NCI-H2196 (cell line): ENCODE data around the gene SLC38A8.

Source experiments
- DNase-seq: peaks from one replicate; lab custom pipeline; 2025; ENCODE audit not compliant: unreplicated experiment; lab: John Stamatoyannopoulos, UW

Gene SLC38A8

GRCh38 chr16:84033251-84034195 lies 9.1 kb downstream of the SLC38A8 start:
- no peak for DNase-seq

- no peak for DNase-seq
Observed at GRCh38 chr16:84032458-84033178, 10.0 kb downstream of the SLC38A8 start.

- DNase-seq = no peak
Observed at GRCh38 chr16:84031556-84031955, 11.0 kb downstream of the SLC38A8 start.

- DNase-seq = no peak
Observed at GRCh38 chr16:84029297-84030047, 13.1 kb downstream of the SLC38A8 start.

GRCh38 chr16:84027625-84028024 lies 15.0 kb downstream of the SLC38A8 start:
- no peak for DNase-seq

- no peak for DNase-seq
Observed at GRCh38 chr16:84026606-84027005, 16.0 kb downstream of the SLC38A8 start.

- no peak for DNase-seq
Observed at GRCh38 chr16:84024854-84025253, 17.7 kb downstream of the SLC38A8 start.

GRCh38 chr16:84022644-84023043 lies 20.0 kb downstream of the SLC38A8 start:
- DNase-seq = no peak

GRCh38 chr16:84021488-84021887 lies 21.1 kb downstream of the SLC38A8 start:
- DNase-seq = no peak

- no peak for DNase-seq
Observed at GRCh38 chr16:84020353-84020752, 22.2 kb downstream of the SLC38A8 start.

GRCh38 chr16:84018710-84019109 lies 23.9 kb downstream of the SLC38A8 start:
- no peak for DNase-seq

GRCh38 chr16:84016477-84016876 lies 26.1 kb downstream of the SLC38A8 start:
- DNase-seq = no peak

- DNase-seq = no peak
Observed at GRCh38 chr16:84015399-84015798, 27.2 kb downstream of the SLC38A8 start.

- DNase-seq = no peak
Observed at GRCh38 chr16:84014570-84015327, 27.8 kb downstream of the SLC38A8 start.

GRCh38 chr16:84013787-84014569 lies 28.6 kb downstream of the SLC38A8 start:
- DNase-seq = peak; percentile 93

- no peak for DNase-seq
Observed at GRCh38 chr16:84009282-84009681, 33.3 kb downstream of the SLC38A8 start.

- no peak for DNase-seq
Observed at GRCh38 chr16:84007965-84008364, 34.6 kb downstream of the SLC38A8 start.

- DNase-seq = no peak
Observed at GRCh38 chr16:84007520-84007919, 35.1 kb downstream of the SLC38A8 start.

- DNase-seq = no peak
Observed at GRCh38 chr16:84005391-84005790, 37.2 kb downstream of the SLC38A8 start.

GRCh38 chr16:84004442-84004841 lies 38.2 kb downstream of the SLC38A8 start:
- DNase-seq = no peak
